GM12865 (cell line): ENCODE data around the gene YIPF3.

Experiments used
- DNase-seq: peaks from one replicate; pipeline ENCODE4 v3.0.0; 2010; ENCODE audit warnings: low read depth
- H3K4me3 ChIP-seq: 2 replicates; pipeline ENCODE4 v1.5.1; 2011; ENCODE audit warnings: mild to moderate bottlenecking, low read depth, low read length, control low read depth
- CTCF ChIP-seq: IDR thresholded peaks from 2 replicates; pipeline ENCODE4 v1.5.1; 2011; ENCODE audit warnings: low read length, control low read depth, low read depth, inconsistent platforms; ENCODE audit not compliant: insufficient read depth; ENCODE audit errors: missing control alignments

YIPF3 gene

GRCh38 chr6:43492673-43493072 lies 24.1 kb downstream of the YIPF3 start:
- no peak overlapping the region for H3K4me3 ChIP-seq
- DNase-seq, result no peak
- no peak for TF ChIP-seq CTCF

- no peak for TF ChIP-seq CTCF
- no peak overlapping the region for H3K4me3 ChIP-seq
- no peak for DNase-seq
Measured at GRCh38 chr6:43491750-43492661, 24.7 kb downstream of the YIPF3 start.

GRCh38 chr6:43490523-43490939 lies 26.2 kb downstream of the YIPF3 start:
- TF ChIP-seq CTCF, result no peak
- no peak for DNase-seq
- H3K4me3 ChIP-seq, result no peak overlapping the region

- DNase-seq, result no peak
- no peak for TF ChIP-seq CTCF
- H3K4me3 ChIP-seq, result no peak overlapping the region
Measured at GRCh38 chr6:43489277-43490072, 27.3 kb downstream of the YIPF3 start.

GRCh38 chr6:43488667-43489276 lies 28.0 kb downstream of the YIPF3 start:
- TF ChIP-seq CTCF, result no peak
- DNase-seq, result no peak
- H3K4me3 ChIP-seq, result no peak overlapping the region

GRCh38 chr6:43481591-43482236 lies 35.0 kb downstream of the YIPF3 start:
- no peak overlapping the region for H3K4me3 ChIP-seq
- TF ChIP-seq CTCF, result no peak
- no peak for DNase-seq
